ENCODE results near the gene IDI2. TPM values are rescaled to one million over a fixed set of nuclear protein-coding genes. Genes with fewer than 3 reads are reported as not detected.

Gene IDI2
- total RNA-seq, 1 donor from 2014 or later = 0.13 TPM

GRCh38 chr10:1006573-1006972 lies 19.1 kb downstream of the IDI2 start:
- TF ChIP-seq CTCF (IDR thresholded peaks at IDR 0.05; ENCODE audit: insufficient read depth, low read length, poor library complexity, severe bottlenecking) = no peak
- H3K4me3 ChIP-seq (ENCODE audit: low read depth, low read length) = no peak overlapping the region
- H3K27me3 ChIP-seq (ENCODE audit: control insufficient read depth, insufficient read depth, low read length) = no peaks in the 10 kb centered on the region
- DNase-seq (ENCODE audit: low read depth) = no peak
- H3K36me3 ChIP-seq (ENCODE audit: control insufficient read depth, insufficient read depth, low read length) = peaks cover 2% of the 10 kb centered on the region

GRCh38 chr10:1003884-1004670 lies 21.6 kb downstream of the IDI2 start:
- Histone ChIP-seq H3K27me3 (ENCODE audit: control insufficient read depth, insufficient read depth, low read length) (no peaks in the 10 kb centered on the region), H3K4me3 (ENCODE audit: low read depth, low read length) (no peak overlapping the region), H3K36me3 (ENCODE audit: control insufficient read depth, insufficient read depth, low read length) (peaks cover 4% of the 10 kb centered on the region)
- no peak for TF ChIP-seq CTCF (IDR thresholded peaks at IDR 0.05; ENCODE audit: insufficient read depth, low read length, poor library complexity, severe bottlenecking)
- no peak for DNase-seq (ENCODE audit: low read depth)

GRCh38 chr10:1002425-1003006 lies 23.1 kb downstream of the IDI2 start:
- no peaks in the 10 kb centered on the region for H3K27me3 ChIP-seq (ENCODE audit: control insufficient read depth, insufficient read depth, low read length)
- H3K4me3 ChIP-seq (ENCODE audit: low read depth, low read length) = no peak overlapping the region
- DNase-seq (ENCODE audit: low read depth) = no peak
- no peak for TF ChIP-seq CTCF (IDR thresholded peaks at IDR 0.05; ENCODE audit: insufficient read depth, low read length, poor library complexity, severe bottlenecking)
- peaks cover 4% of the 10 kb centered on the region for H3K36me3 ChIP-seq (ENCODE audit: control insufficient read depth, insufficient read depth, low read length)

- no peak for TF ChIP-seq CTCF (IDR thresholded peaks at IDR 0.05; ENCODE audit: insufficient read depth, low read length, poor library complexity, severe bottlenecking)
- H3K36me3 ChIP-seq (ENCODE audit: control insufficient read depth, insufficient read depth, low read length) = peaks cover 4% of the 10 kb centered on the region
- DNase-seq (ENCODE audit: low read depth) = no peak
Observed at GRCh38 chr10:997266-998022, 28.2 kb downstream of the IDI2 start.

GRCh38 chr10:996031-996430 lies 29.6 kb downstream of the IDI2 start:
- no peak overlapping the region for H3K4me3 ChIP-seq (ENCODE audit: low read depth, low read length)
- DNase-seq (ENCODE audit: low read depth) = no peak
- TF ChIP-seq CTCF (IDR thresholded peaks at IDR 0.05; ENCODE audit: insufficient read depth, low read length, poor library complexity, severe bottlenecking) = no peak
- H3K27me3 ChIP-seq (ENCODE audit: control insufficient read depth, insufficient read depth, low read length) = no peaks in the 10 kb centered on the region
- H3K36me3 ChIP-seq (ENCODE audit: control insufficient read depth, insufficient read depth, low read length) = peaks cover 4% of the 10 kb centered on the region

More at GRCh38 chr10:997266-998022, 28.2 kb downstream of the IDI2 start:
- H3K27me3 ChIP-seq (ENCODE audit: control insufficient read depth, insufficient read depth, low read length) = no peaks in the 10 kb centered on the region
- no peak overlapping the region for H3K4me3 ChIP-seq (ENCODE audit: low read depth, low read length)
